Measurements from ENCODE around the gene NME3. TPM values are rescaled to one million over a fixed set of nuclear protein-coding genes. Genes with fewer than 3 reads are reported as not detected.

Gene NME3
- total and polyA plus RNA-seq, 2 donors (not counting 1 experiment from before 2014, with no cell fraction given) = 9.9 to 69.7 TPM

GRCh38 chr16:1817716-1818115, 46.4 kb upstream of the NME3 start:
- TF ChIP-seq CTCF (conservative IDR thresholded peaks at IDR 0.05 in 1 of 2, IDR thresholded peaks at IDR 0.05 in 1 of 2; ENCODE audit: low read depth in 1 of 2, low read length in 2 of 2) (no peak), EZH2 (IDR thresholded peaks at IDR 0.05; ENCODE audit: low read length, missing control alignments) (no peak)
- H3K4me2 ChIP-seq (ENCODE audit: extremely low read depth, insufficient read depth, low read length) = no peak overlapping the region

GRCh38 chr16:1817276-1817589, 45.9 kb upstream of the NME3 start:
- no peak for DNase-seq (ENCODE audit: low read depth in 2 of 2)
- Histone ChIP-seq H3K9ac (ENCODE audit: insufficient read depth, low read length) (no peak overlapping the region), H3K27ac (ENCODE audit: insufficient read depth, low read length) (no peak overlapping the region), H3K36me3 (ENCODE audit: control insufficient read depth, insufficient read depth, low read length) (peaks cover 10% of the 10 kb centered on the region), H2AFZ (ENCODE audit: low read length) (no peak overlapping the region), H3K79me2 (ENCODE audit: control insufficient read depth, insufficient read depth, low read length) (no peaks in the 10 kb centered on the region), H3K27me3 (ENCODE audit: control insufficient read depth, insufficient read depth, low read length) (no peaks in the 10 kb centered on the region), H3K9me3 (ENCODE audit: control insufficient read depth, insufficient read depth, low read depth, low read length) (no peaks in the 10 kb centered on the region), H4K20me1 (ENCODE audit: control insufficient read depth, extremely low read depth, insufficient read depth, low read length) (no peaks in the 10 kb centered on the region), H3K4me1 (ENCODE audit: control insufficient read depth, extremely low read depth, insufficient read depth, low read length) (peaks cover 3% of the 10 kb centered on the region), H3K4me2 (ENCODE audit: extremely low read depth, insufficient read depth, low read length) (no peak overlapping the region), H3K4me3 (replicated peaks in 1 of 4; ENCODE audit: control extremely low read depth in 1 of 4, insufficient read depth in 1 of 4, low read depth in 3 of 4, low read length in 4 of 4) (no peak overlapping the region)
- TF ChIP-seq CTCF (conservative IDR thresholded peaks at IDR 0.05 in 1 of 2, IDR thresholded peaks at IDR 0.05 in 1 of 2; ENCODE audit: low read depth in 1 of 2, low read length in 2 of 2) = no peak
- TF ChIP-seq EZH2 (IDR thresholded peaks at IDR 0.05; ENCODE audit: low read length, missing control alignments) = no peak

More at GRCh38 chr16:1817716-1818115, 46.4 kb upstream of the NME3 start:
- Histone ChIP-seq H3K9me3 (ENCODE audit: control insufficient read depth, insufficient read depth, low read depth, low read length) (no peaks in the 10 kb centered on the region), H3K27me3 (ENCODE audit: control insufficient read depth, insufficient read depth, low read length) (no peaks in the 10 kb centered on the region), H3K4me3 (replicated peaks in 1 of 4; ENCODE audit: control extremely low read depth in 1 of 4, insufficient read depth in 1 of 4, low read depth in 3 of 4, low read length in 4 of 4) (no peak overlapping the region), H3K4me1 (ENCODE audit: control insufficient read depth, extremely low read depth, insufficient read depth, low read length) (peaks cover 3% of the 10 kb centered on the region), H3K79me2 (ENCODE audit: control insufficient read depth, insufficient read depth, low read length) (no peaks in the 10 kb centered on the region), H3K27ac (ENCODE audit: insufficient read depth, low read length) (no peak overlapping the region), H4K20me1 (ENCODE audit: control insufficient read depth, extremely low read depth, insufficient read depth, low read length) (no peaks in the 10 kb centered on the region), H3K9ac (ENCODE audit: insufficient read depth, low read length) (no peak overlapping the region), H3K36me3 (ENCODE audit: control insufficient read depth, insufficient read depth, low read length) (peaks cover 10% of the 10 kb centered on the region), H2AFZ (ENCODE audit: low read length) (no peak overlapping the region)
- DNase-seq (ENCODE audit: low read depth in 2 of 2) = no peak

GRCh38 chr16:1816396-1817275, 45.3 kb upstream of the NME3 start:
- Histone ChIP-seq H3K36me3 (ENCODE audit: control insufficient read depth, insufficient read depth, low read length) (peaks cover 10% of the 10 kb centered on the region), H3K27me3 (ENCODE audit: control insufficient read depth, insufficient read depth, low read length) (no peaks in the 10 kb centered on the region), H3K4me3 (replicated peaks in 1 of 4; ENCODE audit: control extremely low read depth in 1 of 4, insufficient read depth in 1 of 4, low read depth in 3 of 4, low read length in 4 of 4) (no peak overlapping the region), H3K4me1 (ENCODE audit: control insufficient read depth, extremely low read depth, insufficient read depth, low read length) (peaks cover 3% of the 10 kb centered on the region), H2AFZ (ENCODE audit: low read length) (no peak overlapping the region), H3K4me2 (ENCODE audit: extremely low read depth, insufficient read depth, low read length) (no peak overlapping the region), H3K79me2 (ENCODE audit: control insufficient read depth, insufficient read depth, low read length) (no peaks in the 10 kb centered on the region), H3K9me3 (ENCODE audit: control insufficient read depth, insufficient read depth, low read depth, low read length) (no peaks in the 10 kb centered on the region), H4K20me1 (ENCODE audit: control insufficient read depth, extremely low read depth, insufficient read depth, low read length) (no peaks in the 10 kb centered on the region), H3K27ac (ENCODE audit: insufficient read depth, low read length) (no peak overlapping the region), H3K9ac (ENCODE audit: insufficient read depth, low read length) (no peak overlapping the region)
- TF ChIP-seq EZH2 (IDR thresholded peaks at IDR 0.05; ENCODE audit: low read length, missing control alignments) = no peak
- no peak for TF ChIP-seq CTCF (conservative IDR thresholded peaks at IDR 0.05 in 1 of 2, IDR thresholded peaks at IDR 0.05 in 1 of 2; ENCODE audit: low read depth in 1 of 2, low read length in 2 of 2)
- DNase-seq (ENCODE audit: low read depth in 2 of 2) = no peak
